PC-9 (cell line): ENCODE data around the gene RFX7.

ENCODE experiments used
- CTCF ChIP-seq: fragments of 200-600 bp; sonication (generic); conservative IDR thresholded peaks from 2 replicates; pipeline ENCODE4 v1.6.1; 2017; ENCODE audit warnings: mixed run types, antibody characterized with exemption, mild to moderate bottlenecking, moderate library complexity
- EZH2 ChIP-seq: fragments of 200-600 bp; sonication (generic); IDR thresholded peaks from 2 replicates; pipeline ENCODE4 v1.8.0; 2017; ENCODE audit warnings: antibody characterized with exemption, low read depth

- TF ChIP-seq CTCF, result no peak
- TF ChIP-seq EZH2, result no peak
Observed at GRCh38 chr15:56150204-56150603, 93.5 kb downstream of the RFX7 start.
